Measurements from ENCODE around the gene RGS6. TPM values are rescaled to one million over a fixed set of nuclear protein-coding genes. Genes with fewer than 3 reads are reported as not detected.

The RGS6 gene
- total and polyA plus RNA-seq, 7 donors, result 0.79 to 8.0 (median 1.6) TPM; not detected in 2

DNA sequence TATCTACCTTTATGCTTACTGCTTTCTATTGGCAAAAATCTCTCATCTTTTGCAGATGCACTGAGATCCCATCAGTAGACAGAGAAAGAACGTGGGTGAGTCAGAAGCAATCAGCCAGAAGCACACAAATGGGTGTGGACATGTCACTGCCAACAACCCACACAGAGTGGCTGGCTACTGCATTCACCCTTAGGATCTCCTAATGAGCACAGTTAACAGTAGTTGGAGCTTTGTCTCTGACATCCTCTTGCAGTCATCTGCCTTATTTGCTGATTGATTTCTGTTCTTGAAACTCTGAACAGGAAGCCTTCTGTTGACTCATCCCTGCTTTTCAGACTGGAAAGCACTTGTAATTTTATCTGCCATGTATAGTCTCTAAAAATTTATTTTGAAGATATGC lies 117.2 kb downstream of the RGS6 start:
- Histone ChIP-seq H3K27me3 (no peaks in the 10 kb centered on the region), H3K27ac (no peak overlapping the region), H3K9me3 (no peaks in the 10 kb centered on the region), H3K4me3 (no peak overlapping the region), H3K36me3 (no peaks in the 10 kb centered on the region), H3K4me1 (no peaks in the 10 kb centered on the region)
- DNase-seq, result no peak
- intact Hi-C loops (cut with DNase I), result no loop called here
- WGBS, 2 donors, result 18 to 55% methylated on average over 1 of the region's 1 CpG
- no peak for TF ChIP-seq POLR2AphosphoS5 (IDR thresholded peaks at IDR 0.05)
- TF ChIP-seq POLR2A (IDR thresholded peaks at IDR 0.05), result no peak
- TF ChIP-seq EP300 (IDR thresholded peaks at IDR 0.05), result no peak
- TF ChIP-seq, protein P1, sequence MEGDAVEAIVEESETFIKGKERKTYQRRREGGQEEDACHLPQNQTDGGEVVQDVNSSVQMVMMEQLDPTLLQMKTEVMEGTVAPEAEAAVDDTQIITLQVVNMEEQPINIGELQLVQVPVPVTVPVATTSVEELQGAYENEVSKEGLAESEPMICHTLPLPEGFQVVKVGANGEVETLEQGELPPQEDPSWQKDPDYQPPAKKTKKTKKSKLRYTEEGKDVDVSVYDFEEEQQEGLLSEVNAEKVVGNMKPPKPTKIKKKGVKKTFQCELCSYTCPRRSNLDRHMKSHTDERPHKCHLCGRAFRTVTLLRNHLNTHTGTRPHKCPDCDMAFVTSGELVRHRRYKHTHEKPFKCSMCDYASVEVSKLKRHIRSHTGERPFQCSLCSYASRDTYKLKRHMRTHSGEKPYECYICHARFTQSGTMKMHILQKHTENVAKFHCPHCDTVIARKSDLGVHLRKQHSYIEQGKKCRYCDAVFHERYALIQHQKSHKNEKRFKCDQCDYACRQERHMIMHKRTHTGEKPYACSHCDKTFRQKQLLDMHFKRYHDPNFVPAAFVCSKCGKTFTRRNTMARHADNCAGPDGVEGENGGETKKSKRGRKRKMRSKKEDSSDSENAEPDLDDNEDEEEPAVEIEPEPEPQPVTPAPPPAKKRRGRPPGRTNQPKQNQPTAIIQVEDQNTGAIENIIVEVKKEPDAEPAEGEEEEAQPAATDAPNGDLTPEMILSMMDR (IDR thresholded peaks at IDR 0.05), result no peak

DNA sequence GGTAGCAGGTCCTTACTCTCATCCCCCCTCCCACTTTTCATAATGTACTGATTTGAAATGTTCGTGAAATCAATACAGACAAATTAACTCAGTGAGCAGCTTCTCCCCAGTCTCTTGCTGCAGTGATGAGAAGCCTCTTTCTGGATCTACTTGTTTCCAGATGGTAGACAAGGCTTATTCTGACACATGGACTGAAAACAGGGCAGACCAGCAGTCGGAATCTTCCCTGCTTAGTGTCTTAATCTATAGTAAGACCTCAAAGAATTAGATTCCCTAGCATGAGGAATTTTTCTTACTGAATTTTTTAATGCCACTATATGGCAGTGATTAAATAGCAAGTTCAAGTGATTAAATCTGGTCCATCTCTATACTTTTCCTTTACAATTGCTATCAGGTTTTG lies 120.1 kb downstream of the RGS6 start:
- Histone ChIP-seq H3K4me3 (no peak overlapping the region), H3K36me3 (no peaks in the 10 kb centered on the region), H3K9me3 (no peaks in the 10 kb centered on the region), H3K27me3 (no peaks in the 10 kb centered on the region), H3K27ac (no peak overlapping the region), H3K4me1 (no peaks in the 10 kb centered on the region)
- no peak for TF ChIP-seq POLR2A (IDR thresholded peaks at IDR 0.05)
- TF ChIP-seq EP300 (IDR thresholded peaks at IDR 0.05), result no peak
- TF ChIP-seq POLR2AphosphoS5 (IDR thresholded peaks at IDR 0.05), result no peak
- TF ChIP-seq, protein P1 (IDR thresholded peaks at IDR 0.05), result no peak
- 79 to 86% methylated on average over 2 of the region's 2 CpGs for WGBS, 2 donors
- intact Hi-C loops (cut with DNase I), result no loop called here
- DNase-seq, result no peak

DNA sequence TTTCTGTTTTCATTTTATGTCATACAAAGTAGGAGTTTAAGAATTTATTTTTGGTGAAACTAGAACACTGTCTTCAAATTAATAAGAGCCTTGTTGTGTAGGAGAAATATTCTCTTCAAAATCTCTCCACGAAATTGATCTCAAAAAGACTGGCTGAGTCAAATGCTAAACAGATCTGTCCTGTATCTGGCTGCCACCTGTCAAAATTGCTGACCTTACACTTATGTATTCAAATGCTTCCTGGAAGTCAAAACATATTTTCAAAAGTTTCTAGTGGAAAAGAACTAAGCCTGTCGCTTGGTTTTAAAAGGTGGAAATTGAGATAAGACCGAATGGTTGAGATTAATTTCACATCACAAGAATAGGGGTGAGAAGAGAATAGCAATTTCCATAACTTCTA lies 121.4 kb downstream of the RGS6 start:
- Histone ChIP-seq H3K36me3 (no peaks in the 10 kb centered on the region), H3K27me3 (no peaks in the 10 kb centered on the region), H3K27ac (no peak overlapping the region), H3K9me3 (no peaks in the 10 kb centered on the region), H3K4me3 (no peak overlapping the region), H3K4me1 (no peaks in the 10 kb centered on the region)
- intact Hi-C loops (cut with DNase I), result no loop called here
- DNase-seq, result no peak
- TF ChIP-seq EP300 (IDR thresholded peaks at IDR 0.05), result no peak
- 76 to 81% methylated on average over 3 of the region's 3 CpGs for WGBS, 2 donors

DNA sequence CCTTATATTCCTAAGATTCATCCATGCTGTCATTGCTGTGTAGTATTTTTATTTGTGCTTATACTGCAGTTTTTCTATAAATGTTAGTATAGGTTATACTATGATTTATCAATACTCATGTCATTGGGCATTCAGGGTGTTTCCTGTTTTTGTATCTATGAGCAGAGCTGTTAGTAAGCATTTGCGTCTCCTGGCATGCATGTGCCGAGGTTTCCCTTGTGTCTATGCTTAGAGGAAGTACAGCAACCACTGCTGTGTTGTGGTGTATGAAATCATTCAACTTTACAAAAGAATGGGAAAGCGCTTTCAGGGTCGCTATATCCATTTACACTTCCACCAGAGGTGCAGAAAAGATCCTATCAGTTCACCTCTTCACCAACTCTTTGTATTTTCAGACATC lies 122.7 kb downstream of the RGS6 start:
- H3K36me3 ChIP-seq, result no peaks in the 10 kb centered on the region
- no peak overlapping the region for H3K27ac ChIP-seq
- no peak overlapping the region for H3K4me3 ChIP-seq
- no peak for DNase-seq
- H3K9me3 ChIP-seq, result no peaks in the 10 kb centered on the region
- H3K27me3 ChIP-seq, result no peaks in the 10 kb centered on the region
- no peaks in the 10 kb centered on the region for H3K4me1 ChIP-seq
- TF ChIP-seq, protein P1 (IDR thresholded peaks at IDR 0.05), result no peak
- TF ChIP-seq POLR2A (IDR thresholded peaks at IDR 0.05), result no peak
- TF ChIP-seq EP300 (IDR thresholded peaks at IDR 0.05), result no peak
- TF ChIP-seq POLR2AphosphoS5 (IDR thresholded peaks at IDR 0.05), result no peak
- intact Hi-C loops (cut with DNase I), result no loop called here
- 51 to 73% methylated on average over 4 of the region's 4 CpGs for WGBS, 2 donors

DNA sequence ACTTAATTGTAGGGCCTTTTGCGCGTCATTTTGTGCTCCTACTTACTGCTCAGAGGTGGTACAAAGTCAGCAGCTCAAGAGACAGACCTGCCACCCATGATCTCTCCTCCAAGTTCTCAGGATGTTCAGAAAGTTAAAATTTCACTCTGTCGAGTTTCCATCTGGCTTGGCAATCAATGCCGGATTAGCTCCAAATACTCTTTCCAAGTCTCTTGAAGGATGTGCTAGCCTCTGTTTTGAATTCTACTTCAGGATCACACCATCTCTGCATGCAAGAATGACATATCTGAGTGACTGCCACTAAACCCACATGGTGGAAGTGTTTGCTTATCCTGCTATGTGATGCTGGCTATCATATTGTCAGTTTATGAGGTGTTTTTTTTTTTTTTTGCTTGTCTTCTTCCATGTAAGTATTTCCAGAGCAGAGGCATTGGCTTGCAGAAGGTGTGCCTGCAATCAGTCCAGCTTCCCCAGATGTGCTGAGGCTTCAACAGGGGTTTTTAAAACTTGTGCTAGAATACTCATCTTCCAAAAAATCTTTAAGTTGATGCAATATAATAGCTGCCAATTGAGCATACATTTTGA lies 125.6 kb downstream of the RGS6 start:
- intact Hi-C loops (cut with DNase I), result no loop called here
- no peaks in the 10 kb centered on the region for H3K9me3 ChIP-seq
- DNase-seq, result no peak
- no peak overlapping the region for H3K27ac ChIP-seq
- TF ChIP-seq, protein P1 (IDR thresholded peaks at IDR 0.05), result no peak
- TF ChIP-seq EP300 (IDR thresholded peaks at IDR 0.05) (no peak), POLR2A (IDR thresholded peaks at IDR 0.05) (no peak), POLR2AphosphoS5 (IDR thresholded peaks at IDR 0.05) (no peak)
- no peaks in the 10 kb centered on the region for H3K36me3 ChIP-seq
- no peaks in the 10 kb centered on the region for H3K27me3 ChIP-seq
- 86 to 90% methylated on average over 4 of the region's 4 CpGs for WGBS, 2 donors
- peaks cover 0 to 16% (median 9%) of the 10 kb centered on the region in 4 donors for H3K4me1 ChIP-seq
- H3K4me3 ChIP-seq, result no peak overlapping the region
